Measurements from ENCODE around the gene TSHZ2.
A peak's percentile ranks its signal among the peaks of the same experiment; 100 is the strongest.
"Not testable (repeated sequence)": the region's sequence is repeated elsewhere in the genome, so short reads cannot be mapped to it uniquely, and the experiment has no call there.

The TSHZ2 gene

DNA sequence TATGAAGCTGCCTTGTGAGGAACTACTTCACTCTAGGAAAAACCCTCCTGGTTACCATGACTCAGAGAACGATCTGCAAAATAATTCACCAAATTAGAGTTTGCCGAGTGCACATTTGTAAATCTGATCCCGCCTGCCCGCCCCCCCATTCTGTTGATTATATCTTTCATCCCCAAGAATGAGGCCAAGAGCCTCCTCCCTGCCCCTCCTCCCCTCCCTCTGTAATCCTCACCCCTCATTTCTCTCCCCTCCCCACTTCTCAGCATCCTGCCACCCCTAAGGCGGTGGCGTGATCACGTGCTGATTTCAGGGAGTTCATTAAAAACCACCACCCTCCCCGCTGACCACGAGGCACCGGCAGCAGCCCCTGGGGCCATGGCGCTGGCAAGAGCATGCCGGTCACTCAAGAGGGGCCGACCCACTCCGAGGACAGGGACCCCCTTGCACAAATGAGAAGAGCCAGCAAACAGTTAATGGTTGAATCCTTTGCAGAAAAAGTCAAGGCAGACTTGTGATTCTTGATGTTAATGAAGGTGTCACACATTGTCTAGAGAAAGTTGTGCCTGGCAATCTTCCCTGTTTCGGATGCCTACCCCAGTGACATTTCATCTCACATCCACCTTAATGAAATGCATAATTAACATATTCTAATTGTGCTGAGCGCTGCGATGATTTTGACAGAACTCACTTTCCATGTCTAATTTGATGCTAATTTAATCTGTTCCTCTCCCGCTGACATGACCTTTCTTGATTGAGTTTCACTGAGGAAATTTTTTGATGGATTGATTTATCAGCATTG, 373.6 kb downstream of the TSHZ2 start:
- DNase-seq (ENCODE audit: low spot score), result no peak

DNA sequence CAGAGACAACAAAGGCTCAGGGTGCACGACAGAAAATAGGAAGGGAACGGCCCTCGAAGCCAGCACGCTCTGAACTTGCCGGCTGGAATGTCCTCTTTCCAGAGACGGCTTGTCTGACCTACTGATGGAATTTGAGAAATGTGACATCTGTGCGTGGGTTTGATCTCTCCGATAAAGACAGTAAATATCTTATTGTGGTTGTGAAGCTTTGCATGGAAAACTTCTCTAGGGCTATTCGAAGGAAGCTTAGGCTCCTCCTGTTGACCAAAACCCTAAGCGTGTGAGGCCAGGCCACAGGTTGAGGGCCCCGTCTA, 374.1 kb downstream of the TSHZ2 start:
- DNase-seq (ENCODE audit: low spot score), result no peak

DNA sequence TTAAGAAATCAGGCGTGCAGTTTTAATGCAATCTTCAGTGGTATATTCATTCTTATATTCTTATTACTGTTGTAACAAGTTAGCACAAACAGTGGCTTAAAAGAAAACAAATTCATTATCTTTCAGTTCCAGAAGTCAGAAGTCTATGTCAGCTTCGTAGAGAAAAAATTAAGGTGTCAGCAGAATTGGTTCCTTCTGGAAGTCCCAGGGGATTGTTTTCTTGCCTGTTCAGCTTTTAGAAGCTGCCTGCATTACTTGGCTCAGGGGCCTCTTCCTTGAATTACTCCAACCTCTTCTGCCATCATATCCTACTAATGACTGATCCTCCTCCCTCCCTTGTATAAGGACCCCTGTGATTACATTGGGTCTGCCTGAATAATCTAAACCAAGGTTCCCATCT, 377.6 kb downstream of the TSHZ2 start:
- no peak for DNase-seq (ENCODE audit: low spot score)

DNA sequence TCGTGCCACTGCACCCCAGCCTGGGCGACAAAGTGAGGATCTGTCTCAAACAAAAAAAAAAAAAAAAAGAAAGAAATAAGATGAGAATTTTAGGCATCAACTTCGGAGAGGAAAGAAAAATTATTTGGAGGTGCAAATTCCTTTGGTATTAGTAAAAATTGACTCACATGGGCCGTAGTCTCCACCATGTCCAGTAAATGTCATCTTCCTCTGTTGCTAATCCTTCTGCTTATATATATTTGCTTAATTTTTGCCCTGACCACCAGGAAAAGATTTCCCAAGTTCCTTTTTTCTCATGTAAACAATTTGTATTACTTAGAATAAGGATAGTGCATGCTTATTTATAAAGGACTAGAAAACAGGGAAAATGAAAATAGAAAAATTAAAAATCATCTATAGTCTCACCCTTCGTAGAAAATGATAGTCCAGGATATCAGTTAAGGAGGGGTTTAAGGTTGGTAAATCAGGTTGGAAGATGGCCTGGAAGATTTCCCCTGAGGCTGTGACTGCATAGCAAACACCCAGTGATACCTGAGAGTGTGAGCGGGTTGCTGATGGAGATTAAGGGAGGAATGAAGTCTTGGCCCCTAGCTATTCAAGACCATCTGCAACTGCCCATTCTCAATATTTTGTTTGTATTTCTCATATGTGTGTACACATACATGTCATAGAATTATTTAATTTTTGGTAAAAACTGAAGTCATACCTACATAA, 380.7 kb downstream of the TSHZ2 start:
- no peak for DNase-seq (ENCODE audit: low spot score)

DNA sequence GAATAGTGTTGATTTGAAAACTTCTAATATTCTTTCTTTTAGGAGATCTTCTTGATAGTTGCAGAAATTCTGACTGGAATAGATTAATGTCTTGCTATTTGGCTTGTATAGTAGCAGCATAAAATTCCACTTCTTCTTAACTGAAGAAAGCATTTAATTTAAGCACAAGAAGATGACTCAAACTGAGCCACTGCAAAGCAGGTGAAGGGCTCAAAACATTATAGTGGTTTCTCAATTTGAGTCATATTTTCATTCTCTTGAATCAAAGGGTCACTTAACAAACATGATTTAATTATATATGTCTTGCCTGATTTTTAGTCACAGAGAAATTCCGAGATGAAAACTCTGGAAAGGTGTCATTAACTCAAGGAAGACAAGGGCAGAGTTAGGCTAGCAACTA, 382.2 kb downstream of the TSHZ2 start:
- peak; percentile 28 for DNase-seq (ENCODE audit: low spot score)

DNA sequence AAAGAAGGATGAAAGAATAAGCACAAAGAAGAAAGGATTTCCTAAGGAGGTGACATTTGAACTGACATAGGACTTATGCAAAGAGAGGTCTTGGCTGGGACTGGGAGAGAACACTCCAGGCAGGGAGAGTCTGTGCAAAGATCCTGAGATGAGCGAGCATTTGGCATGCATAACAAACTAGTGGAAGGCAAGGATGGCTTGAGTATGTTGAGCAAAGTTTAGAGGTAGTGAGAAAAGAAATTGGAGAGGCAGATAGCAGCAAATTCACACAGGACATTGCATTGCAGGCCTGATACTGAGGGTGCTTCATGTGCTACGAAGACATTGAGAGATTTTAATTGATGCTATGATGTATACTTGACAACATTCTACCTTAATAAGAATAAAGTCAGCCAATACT, 383.6 kb downstream of the TSHZ2 start:
- no peak for DNase-seq (ENCODE audit: low spot score)

DNA sequence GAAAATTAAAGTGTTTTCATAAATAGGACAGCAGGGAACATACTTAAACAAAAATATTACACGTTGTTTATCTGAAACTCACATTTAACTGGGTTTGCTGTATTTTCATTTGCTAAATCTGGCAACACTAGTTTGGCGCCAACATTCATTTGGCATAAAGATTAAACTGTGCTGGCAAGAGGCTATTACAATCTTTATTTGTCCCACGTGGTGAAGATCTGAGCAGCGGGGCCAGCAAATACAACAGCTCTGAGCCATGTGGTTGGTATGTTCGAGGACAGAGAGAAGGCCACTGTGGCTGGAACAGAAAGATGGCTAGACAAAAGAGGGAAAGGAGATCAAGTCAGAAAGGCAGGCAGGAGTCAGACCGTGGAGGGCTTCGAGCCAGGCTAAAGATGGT, 387.3 kb downstream of the TSHZ2 start:
- DNase-seq (ENCODE audit: low spot score), result no peak

DNA sequence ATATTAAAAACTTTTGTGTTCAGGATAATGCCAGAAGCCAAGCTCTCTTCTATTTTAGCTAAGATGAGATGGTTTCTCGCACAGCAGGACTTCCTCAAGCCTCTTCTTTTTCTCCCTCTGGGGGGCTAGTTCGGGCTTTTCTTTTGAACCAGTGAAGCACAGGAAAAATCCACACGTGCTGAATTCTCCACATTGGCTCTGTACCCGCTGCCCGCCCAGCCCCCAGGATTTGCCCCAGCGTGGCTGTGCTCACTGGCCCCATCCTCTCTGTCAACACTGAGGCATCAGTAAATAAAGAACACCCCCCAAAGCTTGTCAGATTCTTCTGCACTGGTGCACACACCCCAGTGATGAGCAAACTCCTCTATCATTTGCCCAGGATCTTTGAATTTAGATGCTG, 388.7 kb downstream of the TSHZ2 start:
- DNase-seq (ENCODE audit: low spot score), result no peak

DNA sequence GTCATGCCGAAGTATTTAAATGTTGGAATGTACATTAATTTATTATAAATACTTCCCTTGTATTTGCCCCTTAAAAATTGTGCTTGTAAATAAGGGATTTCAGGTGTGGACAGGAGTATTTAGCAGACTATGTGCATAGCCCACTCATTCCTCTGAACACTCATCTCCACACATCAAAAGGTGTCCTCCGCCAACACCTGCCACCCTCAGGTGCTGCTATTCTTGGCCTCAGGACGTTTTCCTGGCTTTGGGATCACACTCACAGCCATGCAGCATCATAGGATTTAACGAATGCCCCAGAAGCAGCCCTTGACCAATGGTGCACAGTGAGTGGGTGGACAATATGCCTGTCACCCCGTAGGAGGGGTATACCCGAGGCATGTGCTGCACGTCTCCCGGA, 390.6 kb downstream of the TSHZ2 start:
- DNase-seq (ENCODE audit: low spot score), result no peak

DNA sequence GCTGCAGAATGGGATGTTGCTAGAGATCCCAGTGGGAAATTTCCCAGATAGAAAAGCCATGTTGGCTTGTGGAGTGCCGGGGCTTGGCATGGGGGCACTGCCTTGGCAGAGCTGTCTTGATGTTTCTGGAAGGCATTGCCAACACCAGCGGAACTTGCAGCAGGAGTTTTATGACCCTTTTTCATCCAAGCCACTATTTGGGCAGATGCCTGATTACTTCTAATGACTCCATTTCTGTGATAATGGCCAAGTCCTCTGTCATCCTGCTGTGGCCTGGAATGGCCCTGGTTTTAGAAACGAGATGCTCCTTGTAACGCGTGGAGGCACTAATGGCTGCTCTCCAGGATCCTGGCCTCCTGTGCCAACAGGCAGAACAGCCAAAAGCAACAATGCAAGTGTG, 392.5 kb downstream of the TSHZ2 start:
- no peak for DNase-seq (ENCODE audit: low spot score)

DNA sequence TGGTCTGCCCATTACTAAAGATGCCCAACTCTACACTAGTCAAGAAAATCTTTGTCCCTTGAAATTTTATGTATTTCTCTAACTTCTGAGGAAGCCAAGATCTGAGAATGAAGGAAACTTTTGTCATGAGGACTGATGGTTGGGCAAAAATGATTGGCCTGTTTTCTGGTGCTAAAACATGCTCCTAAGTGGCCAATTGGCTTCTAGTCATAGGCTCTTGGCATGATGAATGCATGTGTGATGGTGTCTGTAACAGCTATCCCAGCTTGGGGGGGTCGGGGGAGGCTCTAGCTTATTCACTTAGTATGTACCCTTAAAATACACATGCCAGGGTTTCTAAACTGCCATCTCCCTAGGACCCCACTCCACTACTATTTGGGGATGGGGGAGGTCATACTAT, 392.9 kb downstream of the TSHZ2 start:
- no peak for DNase-seq (ENCODE audit: low spot score)

DNA sequence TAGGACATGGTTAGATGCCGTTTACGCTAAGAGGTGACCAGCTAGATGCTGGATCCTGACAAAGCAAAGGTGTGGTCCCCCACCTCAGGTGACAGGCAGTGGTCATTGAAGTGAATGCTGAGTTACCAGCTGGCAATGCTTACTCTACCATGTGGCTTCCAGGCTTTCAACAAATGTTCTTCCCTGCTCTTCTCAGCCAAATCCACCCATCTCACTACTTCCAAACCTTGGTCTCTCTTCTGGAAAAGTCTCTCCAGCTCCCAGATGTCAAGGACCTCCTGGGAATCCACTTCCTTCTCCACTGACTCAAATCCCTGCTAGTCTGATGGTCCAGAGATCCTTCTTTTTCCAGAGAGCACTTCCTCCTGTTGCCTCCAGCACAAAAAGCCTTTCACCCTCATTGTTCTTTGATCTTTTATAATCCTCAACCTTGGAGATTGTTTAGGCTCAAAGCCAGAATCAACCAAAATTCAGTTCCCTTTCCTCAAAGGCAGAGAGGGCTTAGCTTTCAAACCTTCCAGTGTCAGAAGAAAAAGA, 393.4 kb downstream of the TSHZ2 start:
- no peak for DNase-seq (ENCODE audit: low spot score)

DNA sequence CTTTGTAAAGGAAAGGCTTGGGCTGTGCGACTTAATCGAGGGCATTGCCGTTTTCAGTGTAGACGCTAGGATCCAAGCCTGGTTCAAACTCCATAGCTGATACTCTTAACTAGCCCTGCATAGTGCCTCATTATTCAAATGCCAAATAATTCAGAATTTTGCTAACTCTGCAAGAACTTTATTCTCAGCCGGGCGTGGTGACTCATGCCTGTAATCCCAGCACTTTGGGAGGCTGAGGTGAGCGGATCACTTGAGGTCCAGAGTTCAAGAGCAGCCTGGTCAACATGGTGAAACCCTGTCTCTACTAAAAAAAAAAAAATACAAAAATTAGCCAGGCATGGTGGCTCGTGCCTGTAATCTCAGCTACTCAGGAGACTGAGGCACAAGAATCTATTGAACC, 394.8 kb downstream of the TSHZ2 start:
- DNase-seq (ENCODE audit: low spot score), result not testable (repeated sequence)

DNA sequence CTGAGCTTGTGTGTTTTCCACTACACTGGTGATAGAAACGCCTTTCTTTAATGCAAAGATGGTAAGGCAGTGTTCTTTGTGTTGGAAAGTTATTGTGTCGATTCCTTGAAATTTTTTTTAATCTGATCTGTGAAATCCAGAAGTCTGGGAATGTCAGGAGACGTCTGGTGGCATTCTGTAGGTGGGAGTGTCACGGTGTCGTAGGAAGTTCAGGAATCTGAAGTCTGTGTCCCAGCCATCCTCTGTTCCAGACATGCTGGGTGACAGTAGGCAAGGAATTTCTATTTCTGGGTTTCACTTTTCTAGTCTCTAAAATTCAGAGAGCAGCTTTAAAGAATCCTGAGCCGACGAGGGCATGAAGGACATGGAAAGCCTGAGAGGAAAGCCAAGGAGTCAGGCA, 397.7 kb downstream of the TSHZ2 start:
- no peak for DNase-seq (ENCODE audit: low spot score)

DNA sequence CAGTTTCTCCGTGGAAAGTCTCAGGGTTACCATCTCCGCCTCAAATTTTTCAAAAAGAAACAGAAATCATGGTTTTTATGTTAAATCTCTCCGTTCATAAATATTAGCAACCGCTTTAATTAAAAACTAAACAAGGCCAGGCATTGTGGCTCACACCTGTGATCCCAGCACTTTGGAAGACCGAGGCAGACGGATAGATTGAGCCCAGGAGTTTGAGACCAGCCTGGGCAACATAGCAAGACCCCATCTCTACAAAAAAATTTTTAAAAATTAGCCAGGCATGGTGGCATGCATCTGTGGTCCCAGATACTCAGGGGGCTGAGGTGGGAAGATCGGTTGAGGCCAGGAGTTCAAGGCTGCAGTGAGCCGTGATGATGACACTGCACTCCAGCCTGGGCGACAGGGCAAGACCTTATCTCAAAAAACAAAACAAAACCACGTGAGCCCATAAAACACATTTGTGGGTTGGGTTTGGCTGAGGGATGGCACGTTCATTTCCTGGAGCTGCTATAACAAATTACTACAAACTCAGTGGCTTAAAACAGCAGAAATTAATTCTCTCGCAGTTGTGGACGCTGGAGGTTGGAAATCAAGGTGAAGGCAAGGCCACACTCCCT, 398.3 kb downstream of the TSHZ2 start:
- DNase-seq (ENCODE audit: low spot score), result no peak

DNA sequence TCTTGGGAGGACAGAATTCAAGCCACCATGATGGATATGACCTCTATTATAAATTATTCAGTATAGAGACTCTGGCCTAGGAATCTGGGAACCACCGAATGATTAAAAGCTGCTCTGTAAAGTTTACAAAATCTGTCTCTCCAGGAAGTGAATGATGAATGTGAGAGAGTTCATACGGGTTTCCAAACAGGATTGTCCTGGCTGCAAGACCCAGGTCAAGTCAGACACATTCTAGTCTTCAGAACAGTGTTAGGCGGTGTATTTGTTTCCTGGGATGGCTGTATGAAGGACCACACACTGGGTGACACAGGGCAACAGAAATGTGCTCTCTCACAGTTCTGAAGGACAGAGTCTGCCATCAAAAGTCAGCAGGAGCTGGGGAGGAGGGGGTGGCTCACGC, 399.1 kb downstream of the TSHZ2 start:
- DNase-seq (ENCODE audit: low spot score), result no peak

DNA sequence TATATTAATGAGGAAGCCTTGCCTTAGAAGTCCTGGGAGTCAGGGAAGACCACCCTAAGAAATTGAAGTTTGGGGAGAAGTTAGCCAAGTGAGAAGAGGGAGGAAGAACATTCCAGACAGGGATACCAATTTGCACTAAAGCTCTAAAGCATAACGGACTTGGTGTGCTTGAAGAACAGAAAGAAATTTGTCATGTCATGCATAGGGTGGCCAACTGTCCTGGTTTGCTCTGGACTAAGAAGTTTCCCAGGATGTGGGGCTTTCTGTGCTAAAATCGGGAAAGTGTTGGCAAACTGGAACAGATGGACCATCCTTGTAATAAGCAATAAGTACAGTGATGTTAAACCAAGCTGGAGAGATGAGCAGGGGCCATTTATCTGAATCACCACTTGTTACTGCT, 403.9 kb downstream of the TSHZ2 start:
- no peak for DNase-seq (ENCODE audit: low spot score)

DNA sequence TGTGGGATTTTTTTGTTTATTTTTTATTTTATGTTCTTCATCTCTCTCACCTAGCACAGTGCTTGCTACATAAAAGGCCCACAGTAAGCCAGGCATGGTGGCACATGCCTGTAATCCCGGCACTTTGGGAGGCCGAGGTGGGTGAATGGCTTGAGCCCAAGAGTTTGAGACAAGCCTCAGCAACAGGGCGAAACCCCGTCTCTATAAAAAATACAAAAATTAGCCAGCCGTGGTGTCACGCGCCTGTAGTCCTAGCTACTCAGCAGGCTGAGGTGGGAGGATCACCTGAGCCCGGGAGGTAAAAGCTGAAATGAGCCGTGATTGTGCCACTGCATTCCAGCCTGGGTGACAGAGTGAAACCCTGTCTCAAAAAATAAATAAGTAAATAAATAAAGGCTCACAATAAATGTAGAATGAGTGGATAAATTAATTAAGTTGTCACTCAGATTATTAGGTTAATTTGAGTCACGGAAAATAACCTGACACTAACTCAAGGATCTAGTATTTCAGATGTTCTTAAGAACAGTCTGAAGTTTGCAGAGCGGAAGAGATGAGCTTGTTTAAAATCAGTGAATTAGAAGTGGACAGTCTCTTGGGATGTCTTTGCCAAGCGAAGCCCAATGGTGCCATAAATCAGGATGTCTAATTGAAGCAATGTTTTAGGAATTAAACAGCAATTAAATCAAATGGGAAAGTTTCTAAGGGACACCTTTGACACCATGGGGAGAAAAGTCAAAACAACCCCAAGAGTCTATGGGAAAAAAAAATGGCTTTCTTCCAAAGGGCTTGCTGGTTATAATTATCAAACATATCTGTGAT, 407.1 kb downstream of the TSHZ2 start:
- no peak for DNase-seq (ENCODE audit: low spot score)

DNA sequence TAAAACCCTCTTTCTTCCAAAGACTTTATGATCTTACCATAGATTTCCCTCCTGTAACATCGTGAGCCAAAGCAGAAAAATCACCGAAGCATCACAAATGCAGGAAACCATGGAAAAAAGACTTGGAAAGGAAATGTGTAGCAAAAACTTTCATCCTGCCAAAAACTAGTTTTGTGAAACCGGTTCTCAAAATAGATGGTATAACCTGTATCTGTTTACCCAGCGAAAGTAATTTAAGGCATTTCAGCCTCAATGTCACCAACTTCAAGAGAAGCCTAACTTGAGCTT, 407.6 kb downstream of the TSHZ2 start:
- no peak for DNase-seq (ENCODE audit: low spot score)

DNA sequence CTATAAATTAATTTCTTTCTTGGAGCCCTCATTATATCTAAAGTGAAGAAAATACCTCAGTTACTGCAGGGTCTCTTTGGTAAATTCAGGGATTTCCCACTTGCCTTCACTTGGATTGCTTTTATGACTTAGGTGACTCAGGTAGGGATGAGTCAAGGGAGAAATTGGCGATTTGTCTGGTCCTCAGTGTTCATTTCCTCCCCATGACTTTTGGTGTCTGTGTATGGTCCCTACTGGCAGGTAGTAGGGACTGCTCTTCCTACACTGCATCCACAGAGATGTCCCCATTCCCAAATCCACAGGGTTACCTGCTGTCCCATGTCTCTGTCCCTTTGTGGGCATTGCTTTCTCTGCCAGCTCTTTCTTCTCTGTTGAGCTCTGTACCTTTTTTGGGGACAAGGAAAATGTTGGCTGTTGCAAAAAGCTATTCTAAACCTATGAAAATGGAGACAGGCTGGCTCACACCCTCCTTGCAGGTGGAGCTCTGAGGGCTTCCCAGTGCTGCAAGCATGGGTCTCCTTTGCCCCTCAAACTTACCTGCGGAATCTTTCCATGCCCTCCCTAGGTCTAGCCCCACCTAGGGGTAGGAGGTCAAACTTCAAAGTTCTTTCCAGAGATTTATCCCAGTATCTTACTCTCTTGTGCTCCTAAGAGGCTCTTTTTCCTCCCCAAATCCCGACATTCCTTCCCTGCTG, 409.6 kb downstream of the TSHZ2 start:
- DNase-seq (ENCODE audit: low spot score), result no peak

DNA sequence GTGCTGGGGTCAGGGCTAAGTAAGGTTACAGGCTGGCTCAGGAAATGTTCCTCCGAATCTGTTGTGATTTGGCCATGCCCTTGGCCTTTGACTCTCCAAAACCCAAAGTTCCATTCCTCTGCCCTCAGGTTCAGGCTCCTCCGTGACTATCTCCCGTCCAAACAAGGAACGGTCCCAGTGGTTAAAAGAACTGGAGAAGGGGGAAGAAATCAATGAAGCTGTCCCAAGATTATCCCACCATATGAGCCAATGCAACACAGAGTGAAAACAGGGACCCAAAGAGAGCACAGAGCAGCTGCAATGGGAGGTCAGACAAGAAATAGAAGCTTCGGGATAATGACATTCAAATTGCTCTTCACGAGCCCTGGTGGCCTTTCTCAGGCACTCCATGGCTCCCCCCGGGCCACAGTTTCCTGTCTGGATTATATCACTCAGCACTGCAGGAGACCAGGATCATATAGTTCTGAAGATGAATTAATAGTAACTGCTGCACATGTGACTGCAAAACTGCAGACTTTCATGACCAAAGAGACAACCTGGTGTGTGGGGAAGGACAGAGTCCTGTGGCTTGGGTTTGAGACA, 410.2 kb downstream of the TSHZ2 start:
- no peak for DNase-seq (ENCODE audit: low spot score)

DNA sequence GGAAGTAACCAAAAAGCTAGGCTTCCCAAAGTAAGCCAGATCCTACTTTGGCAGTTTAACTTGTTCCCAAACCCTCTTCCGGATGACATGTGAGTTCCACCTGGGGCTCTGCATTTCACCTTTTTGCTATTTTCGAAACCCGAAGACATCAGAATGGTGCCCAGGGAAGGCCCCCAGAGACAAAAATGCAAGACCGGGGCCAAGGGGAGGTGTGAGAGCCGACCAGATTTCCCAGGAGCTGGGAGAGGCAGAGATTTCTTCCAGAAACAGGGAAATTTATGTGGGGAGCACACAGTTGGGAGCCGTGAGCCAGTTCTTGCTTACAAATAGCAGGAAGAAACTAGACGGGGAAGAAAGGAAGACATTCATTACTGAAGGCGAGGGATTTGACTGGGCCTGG, 411.8 kb downstream of the TSHZ2 start:
- no peak for DNase-seq (ENCODE audit: low spot score)

Data from activated CD4-positive, alpha-beta T cell treated with anti-CD3 and anti-CD28 coated beads, Interleukin-2, Interleukin-4, amounts not matched to agents 100 ng/mL and 50 ng/mL, durations not matched to agents 16 hours and 8 hours (primary cell).